ENCODE data around the gene ME3. TPM values are rescaled to one million over a fixed set of nuclear protein-coding genes. Genes with fewer than 3 reads are reported as not detected.

Gene ME3
- total RNA-seq, 1 donor from 2014 or later, result 33.4 TPM

- DNase-seq, result no peak
- H3K9me3 ChIP-seq (replicated peaks), result peaks cover 12% of the 10 kb centered on the region
- H3K27ac ChIP-seq (replicated peaks), result peak overlapping the region; percentile 69
- no peaks in the 10 kb centered on the region for H3K27me3 ChIP-seq (ENCODE audit: low read depth)
- no peaks in the 10 kb centered on the region for H3K36me3 ChIP-seq
- peaks cover 35% of the 10 kb centered on the region for H3K4me1 ChIP-seq
- no peak overlapping the region for H3K4me3 ChIP-seq
- no peak for TF ChIP-seq CTCF (IDR thresholded peaks at IDR 0.05; ENCODE audit: borderline replicate concordance)
- intact Hi-C loops (cut with micrococcal nuclease), result loop anchor here (10.0 kb wide), 1 partner anchor 122 kb away; no protein-coding TSS in a partner anchor
These were observed 75.4 kb downstream of the ME3 start for GRCh38 chr11:86596861-86597586.

GRCh38 chr11:86595955-86596354, 76.5 kb downstream of the ME3 start:
- intact Hi-C loops (cut with micrococcal nuclease), result loop anchor here (10.0 kb wide), 1 partner anchor 121 kb away; no protein-coding TSS in a partner anchor
- Histone ChIP-seq H3K27ac (replicated peaks) (no peak overlapping the region), H3K4me1 (peaks cover 35% of the 10 kb centered on the region), H3K36me3 (no peaks in the 10 kb centered on the region), H3K27me3 (ENCODE audit: low read depth) (no peaks in the 10 kb centered on the region), H3K4me3 (no peak overlapping the region), H3K9me3 (replicated peaks) (peaks cover 12% of the 10 kb centered on the region)
- no peak for TF ChIP-seq CTCF (IDR thresholded peaks at IDR 0.05; ENCODE audit: borderline replicate concordance)
- DNase-seq, result no peak

- H3K4me3 ChIP-seq, result no peak overlapping the region
- H3K27me3 ChIP-seq (ENCODE audit: low read depth), result no peaks in the 10 kb centered on the region
- TF ChIP-seq CTCF (IDR thresholded peaks at IDR 0.05; ENCODE audit: borderline replicate concordance), result no peak
- intact Hi-C loops (cut with micrococcal nuclease), result loop anchor here (10.0 kb wide), 1 partner anchor 121 kb away; no protein-coding TSS in a partner anchor
- no peak overlapping the region for H3K27ac ChIP-seq (replicated peaks)
- H3K4me1 ChIP-seq, result peaks cover 35% of the 10 kb centered on the region
- no peak for DNase-seq
- H3K36me3 ChIP-seq, result no peaks in the 10 kb centered on the region
- peaks cover 12% of the 10 kb centered on the region for H3K9me3 ChIP-seq (replicated peaks)
These were observed 77.0 kb downstream of the ME3 start for GRCh38 chr11:86595451-86595850.

DNA sequence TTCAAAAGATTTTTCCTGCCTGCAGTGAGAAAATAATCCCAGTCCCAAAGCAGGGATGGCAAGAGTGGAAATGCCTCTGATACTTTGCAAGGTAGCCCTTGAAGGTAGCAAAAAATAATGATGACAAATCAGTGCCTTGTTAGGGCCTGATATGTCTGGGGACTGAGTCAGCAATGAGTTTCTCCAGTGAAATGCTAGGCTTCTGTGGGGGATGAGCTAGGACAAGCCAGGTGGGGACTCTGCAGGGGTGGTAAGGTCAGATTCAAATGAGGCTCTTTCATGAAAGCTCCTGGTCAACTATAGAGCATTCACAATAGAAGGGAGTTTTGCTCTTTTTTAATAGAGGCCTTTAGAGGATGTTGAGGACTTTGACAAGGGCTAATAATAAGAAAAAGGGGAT, 77.7 kb downstream of the ME3 start:
- peaks cover 35% of the 10 kb centered on the region for H3K4me1 ChIP-seq
- H3K27ac ChIP-seq (replicated peaks), result no peak overlapping the region
- DNase-seq, result no peak
- TF ChIP-seq CTCF (IDR thresholded peaks at IDR 0.05; ENCODE audit: borderline replicate concordance), result no peak
- peaks cover 8% of the 10 kb centered on the region for H3K9me3 ChIP-seq (replicated peaks)
- H3K36me3 ChIP-seq, result no peaks in the 10 kb centered on the region
- intact Hi-C loops (cut with micrococcal nuclease), result loop anchor here (10.0 kb wide), 1 partner anchor 120 kb away; no protein-coding TSS in a partner anchor
- no peak overlapping the region for H3K4me3 ChIP-seq
- H3K27me3 ChIP-seq (ENCODE audit: low read depth), result no peaks in the 10 kb centered on the region

- H3K4me3 ChIP-seq, result no peak overlapping the region
- no peak for DNase-seq
- no peak for TF ChIP-seq CTCF (IDR thresholded peaks at IDR 0.05; ENCODE audit: borderline replicate concordance)
- peaks cover 39% of the 10 kb centered on the region for H3K4me1 ChIP-seq
- no peak overlapping the region for H3K27ac ChIP-seq (replicated peaks)
- no peaks in the 10 kb centered on the region for H3K36me3 ChIP-seq
- peaks cover 7% of the 10 kb centered on the region for H3K9me3 ChIP-seq (replicated peaks)
- no peaks in the 10 kb centered on the region for H3K27me3 ChIP-seq (ENCODE audit: low read depth)
- intact Hi-C loops (cut with micrococcal nuclease), result loop anchor here (10.0 kb wide), 1 partner anchor 119 kb away; no protein-coding TSS in a partner anchor
These were observed 78.6 kb downstream of the ME3 start for GRCh38 chr11:86593833-86594232.
